Measurements from ENCODE around the gene PAK1IP1.
"Not testable (repeated sequence)": the region's sequence is repeated elsewhere in the genome, so short reads cannot be mapped to it uniquely, and the experiment has no call there.

Gene PAK1IP1, protein sequence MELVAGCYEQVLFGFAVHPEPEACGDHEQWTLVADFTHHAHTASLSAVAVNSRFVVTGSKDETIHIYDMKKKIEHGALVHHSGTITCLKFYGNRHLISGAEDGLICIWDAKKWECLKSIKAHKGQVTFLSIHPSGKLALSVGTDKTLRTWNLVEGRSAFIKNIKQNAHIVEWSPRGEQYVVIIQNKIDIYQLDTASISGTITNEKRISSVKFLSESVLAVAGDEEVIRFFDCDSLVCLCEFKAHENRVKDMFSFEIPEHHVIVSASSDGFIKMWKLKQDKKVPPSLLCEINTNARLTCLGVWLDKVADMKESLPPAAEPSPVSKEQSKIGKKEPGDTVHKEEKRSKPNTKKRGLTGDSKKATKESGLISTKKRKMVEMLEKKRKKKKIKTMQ

DNA sequence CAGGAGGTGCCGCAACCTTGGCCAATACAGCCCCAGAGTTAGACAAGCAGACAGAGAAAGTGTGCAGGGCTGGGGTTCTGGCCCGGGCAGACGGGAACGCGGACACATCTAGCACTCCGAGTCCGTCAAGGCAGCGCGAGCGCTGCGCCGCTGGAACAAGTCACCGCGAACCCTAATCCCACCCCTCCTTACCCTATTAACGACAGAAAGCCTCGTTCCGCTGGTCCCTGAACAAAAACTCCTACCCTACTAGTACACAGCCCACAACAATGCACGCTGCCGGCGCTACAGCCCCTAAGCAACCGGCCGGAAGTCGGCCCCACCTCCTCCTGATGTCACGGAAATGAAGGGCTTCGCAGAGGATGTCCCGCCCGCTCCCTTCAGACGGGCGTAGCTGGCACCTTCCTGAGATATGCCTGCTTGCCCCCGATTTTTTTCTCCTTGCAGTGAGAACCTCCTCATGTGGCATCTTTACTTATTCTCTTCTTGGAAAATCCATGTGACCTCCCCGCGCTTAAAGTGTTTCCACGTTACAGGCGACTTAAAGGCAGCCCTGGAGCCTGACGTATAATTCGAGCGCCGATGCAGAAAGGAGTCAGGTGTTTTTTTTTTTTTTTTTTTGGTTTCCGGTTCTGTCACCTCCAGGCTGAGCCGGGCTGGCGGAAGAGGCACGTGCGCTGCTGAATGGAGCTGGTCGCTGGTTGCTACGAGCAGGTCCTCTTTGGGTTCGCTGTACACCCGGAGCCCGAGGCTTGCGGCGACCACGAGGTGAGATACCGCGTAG, at the start of gene PAK1IP1, which contains the start of gene C6orf52:
Gene PAK1IP1, plus strand, starts transcription at position 671 of the 784 bp plus-strand sequence. Its CDS starts 14 bp downstream, at position 685.
Gene C6orf52, minus strand, starts transcription at position 315 of the 784 bp plus-strand sequence. CDS start 7,066 bp downstream, outside the sequence.
- peak; percentile 94 for DNase-seq (ENCODE audit: low spot score)

DNA sequence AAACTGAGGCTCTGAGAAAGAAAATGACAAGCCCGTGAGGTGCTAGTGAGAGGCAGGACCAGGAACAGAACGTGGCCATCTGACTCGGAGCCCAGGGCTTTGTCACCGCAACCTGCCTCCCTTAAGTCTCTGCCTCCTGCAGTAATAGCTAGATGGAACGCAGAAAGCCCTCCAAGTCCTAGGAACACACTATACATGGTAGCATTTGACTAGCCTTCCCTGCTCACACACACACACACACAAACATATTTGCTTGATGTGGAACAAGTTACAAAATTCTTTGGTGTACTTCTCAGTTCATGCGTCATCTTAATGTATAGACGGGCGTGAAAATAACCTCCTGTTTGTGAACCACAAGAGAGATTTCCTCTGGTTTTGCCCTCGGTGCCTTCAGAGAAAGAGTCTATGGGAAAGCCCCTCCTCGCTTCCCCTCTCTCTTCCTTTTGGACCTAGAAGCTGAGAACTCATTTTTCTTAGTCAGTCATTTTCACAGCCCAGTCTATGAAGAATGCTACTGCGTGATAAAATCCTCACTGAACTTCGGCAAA, 39.2 kb upstream of the PAK1IP1 start:
- DNase-seq (ENCODE audit: low spot score) = no peak

DNA sequence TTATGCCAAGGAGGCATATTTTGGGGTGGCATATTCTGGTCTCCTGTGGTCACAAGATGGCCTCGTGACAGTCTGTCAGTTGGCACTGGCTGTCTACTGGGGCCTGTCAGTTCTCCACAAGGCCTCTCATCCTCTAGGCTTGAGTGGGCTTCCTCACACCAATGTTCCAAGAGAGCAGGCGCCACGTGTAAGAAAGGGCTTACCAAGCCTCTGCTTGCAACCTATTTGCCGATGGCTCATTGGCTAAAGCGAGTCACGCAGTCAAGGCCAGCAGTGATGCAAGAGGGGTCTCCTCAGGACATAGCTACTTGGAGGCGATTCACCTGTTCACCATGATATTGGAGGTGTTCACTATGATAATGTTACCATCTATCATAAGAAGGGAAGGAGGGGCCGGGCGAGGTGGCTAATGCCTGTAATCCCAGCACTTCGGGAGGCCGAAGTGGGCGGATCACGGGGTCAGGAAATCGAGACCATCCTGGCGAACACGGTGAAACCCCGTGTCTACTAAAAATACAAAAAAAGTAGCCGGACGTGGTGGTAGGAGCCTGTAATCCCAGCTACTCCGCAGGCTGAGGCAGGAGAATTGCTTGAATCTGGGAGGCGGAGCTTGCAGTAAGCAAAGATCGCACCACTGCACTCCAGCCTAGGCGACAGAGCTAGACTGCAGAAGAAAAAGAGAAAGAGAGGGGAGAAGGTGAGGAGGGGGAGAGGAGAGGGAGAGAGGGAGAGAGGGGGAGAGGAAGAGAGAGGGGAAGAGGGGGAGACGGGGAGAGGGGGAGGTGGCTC, 35.7 kb upstream of the PAK1IP1 start:
- no peak for DNase-seq (ENCODE audit: low spot score)

DNA sequence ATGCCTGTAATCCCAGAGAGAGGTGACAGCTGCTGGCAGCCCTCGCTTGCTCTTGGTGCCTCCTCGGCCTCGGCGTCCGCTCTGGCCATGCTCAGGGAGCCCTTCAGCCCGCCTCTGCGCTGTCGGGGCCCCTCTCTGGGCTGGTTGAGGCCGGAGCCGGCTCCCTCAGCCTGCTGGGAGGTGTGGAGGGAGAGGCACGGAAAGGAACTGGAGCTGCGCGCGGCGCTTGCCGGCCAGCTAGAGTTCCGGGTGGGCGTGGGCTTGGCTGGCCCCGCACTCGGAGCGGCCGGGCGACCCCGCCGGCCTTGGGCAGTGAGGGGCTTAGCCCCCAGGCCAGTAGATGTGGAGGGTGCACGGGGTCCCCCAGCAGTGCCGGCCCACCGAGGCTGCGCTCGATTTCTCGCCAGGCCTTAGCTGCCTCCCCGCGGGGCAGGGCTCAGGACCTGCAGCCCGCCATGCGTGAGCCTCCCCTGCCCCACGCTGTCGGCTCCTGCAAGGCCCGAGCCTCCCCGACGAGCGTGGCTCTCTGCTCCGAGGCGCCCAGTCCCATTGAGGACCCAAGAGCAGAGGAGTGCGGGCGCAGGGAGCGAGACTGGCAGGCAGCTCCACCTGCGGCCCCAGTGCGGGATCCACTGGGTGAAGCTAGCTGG, 34.9 kb upstream of the PAK1IP1 start:
- DNase-seq (ENCODE audit: low spot score) = no peak

DNA sequence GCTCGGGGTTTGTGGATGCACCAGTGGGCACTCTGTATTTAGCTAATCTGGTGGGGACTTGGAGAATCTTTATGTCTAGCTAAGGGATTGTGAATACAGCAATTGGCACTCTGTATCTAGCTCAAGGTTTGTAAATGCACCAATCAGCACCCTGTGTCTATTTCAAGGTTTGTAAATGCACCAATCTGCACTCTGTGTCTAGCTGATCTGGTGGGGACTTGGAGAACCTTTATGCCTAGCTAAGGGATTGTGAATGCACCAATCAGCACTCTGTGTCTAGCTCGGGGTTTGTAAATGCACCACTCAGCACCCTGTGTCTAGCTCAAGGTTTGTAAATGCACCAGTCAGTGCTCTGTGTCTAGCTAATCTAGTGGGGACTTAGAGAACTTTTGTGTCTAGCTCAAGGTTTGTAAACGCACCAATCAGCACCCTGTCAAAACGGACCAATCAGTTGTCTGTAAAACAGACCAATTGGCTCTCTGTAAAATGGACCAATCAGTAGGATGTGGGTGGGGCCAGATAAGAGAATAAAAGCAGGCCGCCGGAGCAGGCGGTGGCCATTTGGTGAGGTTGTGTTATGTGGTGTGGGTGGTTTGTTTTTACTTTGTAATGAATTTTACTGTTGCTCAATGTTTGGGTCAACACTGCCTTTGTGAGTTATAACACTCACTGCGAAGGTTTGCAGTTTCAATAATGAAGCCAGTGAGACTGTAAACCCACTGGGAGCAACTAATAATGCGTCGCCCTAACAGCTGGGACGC, 34.2 kb upstream of the PAK1IP1 start:
- DNase-seq (ENCODE audit: low spot score) = not testable (repeated sequence)

DNA sequence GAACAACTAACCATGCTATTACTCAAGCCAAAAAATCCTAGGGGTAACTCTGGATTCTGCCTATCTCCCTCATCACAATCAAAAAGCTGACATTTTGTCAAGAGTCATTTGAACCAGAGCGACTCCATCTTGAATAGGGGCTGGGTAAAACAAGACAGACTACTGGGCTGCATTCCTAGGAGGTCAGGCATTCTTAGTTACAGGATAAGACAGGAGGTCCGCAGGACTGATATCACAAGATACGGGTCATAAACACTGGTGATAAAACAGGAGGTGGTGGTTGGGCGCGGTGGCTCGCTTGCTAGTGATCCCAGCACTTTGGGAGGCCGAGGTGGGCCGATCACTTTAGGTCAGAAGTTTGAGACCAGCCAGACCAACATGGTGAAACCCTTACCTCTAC, 32.6 kb upstream of the PAK1IP1 start:
- no peak for DNase-seq (ENCODE audit: low spot score)

DNA sequence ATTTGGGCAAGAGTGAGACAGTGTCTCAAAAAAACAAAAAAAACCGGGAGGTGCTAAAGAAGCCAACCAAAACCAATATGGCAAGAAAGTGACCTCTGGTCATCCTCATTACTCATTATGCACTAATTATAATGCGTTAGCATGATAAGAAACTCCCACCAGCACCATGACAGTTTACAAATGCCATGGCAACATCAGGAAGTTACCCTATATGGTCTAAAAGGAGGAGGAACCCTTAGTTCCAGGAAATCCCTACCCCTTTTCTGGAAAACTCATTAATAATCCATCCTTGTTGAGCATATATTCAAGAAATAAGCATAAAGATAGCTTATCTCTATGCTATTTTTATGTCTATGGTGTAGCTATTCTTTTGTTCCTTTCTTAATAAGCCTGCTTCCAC, 32.0 kb upstream of the PAK1IP1 start:
- no peak for DNase-seq (ENCODE audit: low spot score)

DNA sequence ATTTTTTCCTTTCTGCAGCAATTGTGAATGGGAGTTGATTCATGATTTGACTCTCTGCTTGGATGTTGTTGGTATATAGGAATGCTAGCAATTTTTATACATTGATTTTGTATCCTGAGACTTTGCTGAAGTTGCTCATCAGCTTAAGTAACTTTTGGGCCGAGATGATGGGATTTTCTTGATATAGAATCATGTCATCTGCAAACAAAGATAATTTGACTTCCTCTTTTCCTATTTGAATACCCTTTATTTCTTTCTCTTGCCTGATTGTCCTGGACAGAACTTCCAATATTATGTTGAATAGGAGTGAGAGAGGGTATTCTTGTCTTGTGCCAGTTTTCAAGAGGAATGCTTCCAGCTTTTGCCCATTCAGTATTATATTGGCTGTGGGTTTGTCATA, 29.2 kb upstream of the PAK1IP1 start:
- not testable (repeated sequence) for DNase-seq (ENCODE audit: low spot score)

DNA sequence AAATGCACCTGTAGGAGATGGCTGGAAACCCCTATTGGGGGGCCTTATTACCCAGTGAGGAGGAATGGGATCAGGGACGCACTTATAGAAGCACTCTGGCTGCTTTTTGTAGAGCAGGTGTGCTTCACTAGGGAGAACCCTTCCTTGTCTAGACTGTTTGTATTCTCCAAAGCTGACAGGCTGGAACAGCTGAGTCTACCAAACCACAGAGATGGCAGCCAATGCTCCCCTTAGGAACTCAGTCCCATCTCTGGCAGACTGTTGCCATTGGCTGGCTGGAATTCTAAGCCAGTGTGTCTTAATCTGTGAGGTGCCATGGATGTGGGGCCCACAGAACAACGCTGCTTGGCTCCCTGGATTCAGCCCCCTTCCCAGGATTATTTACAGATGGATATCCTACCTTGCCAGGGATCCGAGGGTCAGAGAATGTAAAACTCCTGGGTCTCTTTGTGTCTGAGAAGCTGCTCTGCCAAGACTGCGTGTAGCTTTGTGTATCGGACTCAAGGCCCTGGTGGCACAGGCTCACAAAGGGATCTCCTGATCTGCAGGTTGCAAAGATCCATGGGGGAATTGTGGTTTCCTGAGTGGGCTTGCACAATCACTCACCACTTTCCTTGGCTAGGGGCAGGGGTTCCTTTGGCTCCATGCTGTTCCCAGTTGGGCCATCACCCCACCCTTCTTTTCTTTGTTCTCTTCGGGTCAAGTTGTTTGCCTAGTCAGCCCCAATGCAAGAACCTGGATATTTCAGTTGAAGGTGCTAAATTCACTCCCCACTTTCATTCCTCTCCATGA, 26.4 kb upstream of the PAK1IP1 start:
- no peak for DNase-seq (ENCODE audit: low spot score)

DNA sequence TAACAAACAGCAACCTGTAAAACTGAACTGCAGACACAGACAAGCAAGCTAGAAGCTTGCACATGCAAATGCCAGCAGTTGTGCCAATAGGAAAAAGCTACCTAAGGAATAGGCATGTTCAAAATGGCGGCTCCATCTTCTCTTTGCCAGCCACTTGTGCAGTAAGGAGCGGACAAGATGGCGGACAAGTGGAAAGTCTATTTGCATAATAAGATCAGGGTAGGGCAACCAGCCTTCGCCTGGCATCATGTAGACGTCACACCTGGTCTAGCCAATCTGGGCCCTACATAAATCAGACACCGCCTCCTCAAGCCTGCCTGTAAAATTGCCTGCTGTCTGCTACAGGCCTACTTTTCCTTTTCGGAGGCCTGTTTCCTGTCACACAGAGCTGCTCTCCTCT, 18.4 kb upstream of the PAK1IP1 start:
- no peak for DNase-seq (ENCODE audit: low spot score)

DNA sequence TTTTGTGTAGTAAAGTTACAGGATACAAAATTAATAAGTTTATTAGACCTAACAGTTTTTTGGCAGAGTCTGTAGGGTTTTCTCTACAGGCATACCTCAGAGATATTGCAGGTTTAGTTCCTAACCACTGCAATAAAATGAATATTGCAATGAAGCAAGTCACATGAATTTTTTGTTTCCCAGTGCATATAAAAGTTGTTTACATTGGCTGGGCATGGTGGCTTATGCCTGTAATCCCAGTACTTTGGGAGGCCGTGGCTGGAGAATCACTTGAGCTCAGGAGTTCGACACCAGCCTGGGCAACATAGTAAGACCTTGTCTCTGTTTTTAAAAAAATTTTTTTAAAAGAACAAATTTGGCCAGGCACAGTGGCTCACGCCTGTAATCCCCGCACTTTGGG, 16.3 kb upstream of the PAK1IP1 start:
- DNase-seq (ENCODE audit: low spot score) = no peak

DNA sequence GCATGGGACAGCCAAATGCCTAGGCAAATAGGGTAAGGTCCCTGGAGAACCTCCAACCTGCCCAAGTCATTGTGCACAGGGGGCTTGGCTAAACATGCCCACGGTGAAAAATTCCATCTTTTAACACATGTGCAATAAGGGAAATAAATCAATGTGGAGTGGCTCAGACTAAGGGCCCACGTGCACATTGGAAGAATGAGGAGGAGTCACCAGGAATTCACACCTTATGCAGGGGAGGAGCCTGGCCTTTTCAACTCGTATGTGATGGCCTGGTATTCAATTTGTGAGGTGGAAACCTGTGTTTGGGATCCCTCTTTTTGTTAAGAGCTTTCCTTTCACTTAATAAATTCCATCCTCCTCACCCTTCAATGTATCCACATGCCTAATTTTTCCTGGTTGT, 13.0 kb upstream of the PAK1IP1 start:
- DNase-seq (ENCODE audit: low spot score) = no peak

DNA sequence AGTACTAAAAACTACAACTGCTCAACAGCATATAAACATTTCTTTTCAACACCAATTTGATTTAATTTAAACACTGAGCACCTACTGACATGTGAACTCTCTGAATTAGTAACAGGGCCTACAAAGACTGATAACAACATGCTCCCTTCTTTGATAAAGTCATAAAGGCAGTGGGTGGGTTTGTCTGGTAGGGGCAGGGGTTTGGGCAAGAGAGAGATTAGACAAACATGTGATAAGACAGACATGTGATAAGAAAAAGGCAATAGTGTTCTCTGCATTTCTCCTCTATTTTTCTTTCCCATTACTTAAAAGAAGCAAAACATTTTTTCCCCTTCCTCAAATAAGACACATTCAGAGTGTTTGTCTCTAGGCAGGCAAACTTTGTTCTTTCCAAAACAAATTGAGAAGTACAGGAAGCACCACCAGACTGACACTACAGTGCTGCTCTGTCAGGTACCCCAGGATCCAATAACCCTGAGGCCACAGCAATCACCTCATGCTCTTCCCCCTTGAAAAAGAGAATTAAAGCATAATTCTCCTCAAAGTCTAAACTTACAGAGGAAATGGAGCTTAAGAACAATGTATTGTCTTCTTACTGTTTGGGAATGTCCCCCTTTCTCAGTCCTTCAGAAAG, 12.3 kb upstream of the PAK1IP1 start:
- DNase-seq (ENCODE audit: low spot score) = no peak

DNA sequence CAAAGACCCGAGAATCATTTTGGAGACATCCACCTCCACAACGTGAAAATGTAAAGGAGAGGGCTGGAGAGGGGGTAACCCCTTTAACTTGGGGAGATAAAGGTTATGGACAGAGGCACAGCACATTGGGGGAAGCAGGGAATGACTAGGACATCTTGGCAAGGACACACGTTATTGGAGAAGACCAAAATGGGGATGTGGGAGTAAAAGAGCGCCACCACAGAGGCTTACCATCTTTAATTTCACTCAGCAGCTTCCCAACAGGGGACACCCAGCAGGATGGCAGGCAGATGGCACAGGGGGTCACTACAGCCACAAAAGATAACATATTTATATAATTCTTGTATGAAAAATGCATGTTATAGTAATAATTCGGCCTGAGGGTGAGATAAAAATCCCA, 10.2 kb upstream of the PAK1IP1 start:
- no peak for DNase-seq (ENCODE audit: low spot score)

DNA sequence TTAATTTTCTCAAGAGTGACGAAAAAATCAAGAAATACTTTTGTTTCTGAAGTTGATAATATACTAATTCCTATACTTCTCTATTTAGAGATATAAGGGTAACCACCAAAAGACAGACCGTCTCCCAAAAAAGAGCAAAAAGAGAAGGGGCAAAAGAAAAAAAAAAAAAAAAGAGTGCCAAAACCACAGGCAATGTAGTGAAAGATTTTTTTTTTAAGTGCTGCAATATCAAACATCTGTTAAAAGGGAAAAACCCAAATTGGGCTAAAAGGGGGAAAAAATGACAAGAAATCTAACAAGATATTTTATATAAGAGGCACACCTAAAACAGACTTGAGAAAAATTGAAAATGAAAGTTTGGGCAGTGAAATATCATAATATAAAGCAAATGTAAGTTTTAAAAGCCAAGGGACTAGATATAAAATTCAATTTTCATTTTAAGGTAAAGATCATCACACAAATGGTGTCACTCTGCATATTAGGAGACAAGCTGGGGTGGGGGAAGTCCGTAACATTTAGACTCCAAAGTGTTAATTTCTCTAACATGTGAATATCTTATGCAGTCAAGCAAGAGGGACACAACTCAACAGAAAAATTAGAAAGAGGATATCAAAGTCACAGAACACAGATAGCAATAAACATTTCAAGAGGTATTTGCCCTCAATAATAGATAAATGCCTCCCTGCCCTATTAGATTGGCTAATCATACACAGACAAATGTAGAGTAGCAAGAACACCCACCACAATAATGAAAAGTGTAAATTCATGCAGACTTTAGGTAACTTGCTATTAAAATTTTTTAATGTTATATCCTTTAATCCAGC, 9.5 kb upstream of the PAK1IP1 start:
- no peak for DNase-seq (ENCODE audit: low spot score)

DNA sequence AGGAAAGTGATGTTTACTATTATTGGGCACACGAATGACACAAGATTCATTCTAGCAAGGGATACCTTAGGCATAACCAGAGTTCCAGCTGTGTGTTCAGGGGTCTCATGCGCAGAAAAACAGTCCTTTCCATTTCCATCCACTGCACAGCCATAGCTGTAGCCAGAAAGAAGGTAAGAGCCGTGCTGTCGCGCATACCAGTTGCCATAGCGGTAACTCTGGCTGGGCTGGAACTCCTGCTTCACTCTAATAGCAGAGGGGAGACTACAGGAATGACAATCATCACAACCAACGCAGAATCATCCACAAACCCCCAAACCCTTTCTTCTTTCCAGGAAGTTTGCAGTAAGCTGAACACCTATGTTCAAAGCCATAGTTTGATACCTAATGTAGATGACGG, 7.9 kb upstream of the PAK1IP1 start:
- DNase-seq (ENCODE audit: low spot score) = no peak

DNA sequence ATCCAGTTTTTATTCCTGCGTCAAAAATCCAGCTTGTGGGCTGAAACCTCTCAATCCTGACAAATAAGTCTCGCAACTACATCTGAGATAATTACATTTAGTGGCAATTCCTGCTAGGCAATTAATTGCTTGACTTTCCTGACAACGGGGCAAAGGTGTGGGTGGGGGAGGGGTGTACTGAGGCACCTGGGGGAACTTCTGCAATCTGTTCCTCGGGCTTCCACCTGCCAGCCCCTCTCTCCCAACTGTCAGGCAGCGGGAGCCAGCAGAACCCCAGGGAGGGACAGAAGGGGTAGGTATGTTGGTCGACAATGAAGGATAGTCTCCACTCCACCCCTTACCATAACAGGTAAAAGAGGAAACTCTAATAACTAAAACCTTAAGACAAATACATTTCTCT, 7.2 kb upstream of the PAK1IP1 start:
- DNase-seq (ENCODE audit: low spot score) = no peak

DNA sequence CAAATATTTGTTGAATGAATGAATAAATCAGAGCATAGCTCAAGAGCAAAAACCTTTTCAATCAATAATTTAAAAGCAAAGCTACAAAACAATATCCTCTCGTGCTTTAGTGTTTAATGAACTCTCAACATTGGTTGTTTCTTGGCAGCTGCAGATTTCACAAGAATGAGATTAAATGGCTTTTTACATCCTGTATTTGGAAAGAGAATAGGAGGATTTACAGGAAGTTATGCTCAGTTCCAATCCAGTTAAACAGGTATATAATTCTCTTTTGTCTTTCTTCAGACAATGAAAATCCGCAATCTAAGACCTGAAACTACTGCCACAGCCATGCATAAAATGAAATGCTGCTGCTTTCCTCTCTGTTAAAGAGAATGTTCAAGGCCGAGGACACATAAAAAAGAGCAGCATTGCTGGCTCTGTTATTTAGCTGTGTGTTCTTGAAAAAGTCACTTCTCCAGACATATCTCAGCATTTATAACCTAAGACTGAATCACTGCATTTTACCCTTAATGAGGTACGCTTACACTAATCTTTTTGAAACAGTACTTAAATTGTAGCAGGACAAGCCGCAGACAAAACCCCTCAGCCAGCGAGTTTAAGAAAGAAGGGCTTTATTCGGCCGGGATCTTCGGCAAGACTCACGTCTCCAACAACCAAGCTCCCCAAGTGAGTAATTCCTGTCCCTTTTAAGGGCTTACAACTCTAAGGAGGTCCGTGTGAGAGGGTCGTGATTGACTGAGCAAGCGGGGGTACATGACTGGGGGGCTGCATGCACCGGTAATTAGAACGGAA, 3.9 kb upstream of the PAK1IP1 start:
- no peak for DNase-seq (ENCODE audit: low spot score)
